Endothelial cell of umbilical vein (primary cell): Measurements from ENCODE around the gene GRIK3. TPM values are rescaled to one million over a fixed set of nuclear protein-coding genes. Genes with fewer than 3 reads are reported as not detected.

Experiments used
- BruUV-seq: library from RNA; stranded (reverse); fragments of 400-500 nt; replicated peaks from 2 replicates; lab custom pipeline; 2021; lab: Mats Ljungman, UMichigan
- CTCF ChIA-PET: fragments of 300-600, 350-600 bp; sonication (Branson Sonifier 250); formaldehyde crosslinking; loops from one replicate; lab custom pipeline; 2021; ENCODE audit warnings: antibody characterized with exemption, inconsistent platforms; lab: Charles Lee
- POLR2A ChIA-PET: fragments of 300-600, 350-600 bp; sonication (Branson Sonifier 250); formaldehyde crosslinking; loops from one replicate; lab custom pipeline; 2021; ENCODE audit warnings: antibody characterized with exemption, inconsistent platforms; lab: Charles Lee
- DNase-seq: peaks from one replicate; pipeline ENCODE4 v3.0.0-alpha.2; 2011; ENCODE audit warnings: low read depth, low spot score
- FAIRE-seq: peaks from 2 replicates; lab custom pipeline; 2011; peaks lifted over from hg19 to GRCh38; lab: Jason Lieb, UNC
- H2AFZ ChIP-seq: 2 replicates; pipeline ENCODE4 v1.6.0; 2012; ENCODE audit warnings: low read depth, low read length, control low read depth, inconsistent platforms
- H3K27ac ChIP-seq: 2 replicates; pipeline ENCODE4 v1.5.1; 2011; ENCODE audit warnings: low read depth, mild to moderate bottlenecking, control low read depth, low read length, moderate library complexity; ENCODE audit not compliant: insufficient read depth
- H3K27me3 ChIP-seq, 2 experiments: 2 replicates each; pipeline versions ENCODE4 v1.6.0 to v1.6.1; 2011; ENCODE audit warnings: low read length in 2 of 2, mixed read lengths in 1 of 2; ENCODE audit not compliant: control insufficient read depth in 2 of 2, insufficient read depth in 2 of 2
- H3K36me3 ChIP-seq, 2 experiments: 2 replicates in 1 of 2; 3 replicates in 1 of 2; pipeline ENCODE4 v1.5.1; 2011; ENCODE audit warnings: low read length in 2 of 2, mild to moderate bottlenecking in 1 of 2, moderate library complexity in 1 of 2; ENCODE audit not compliant: control insufficient read depth in 2 of 2, insufficient read depth in 2 of 2; ENCODE audit errors: extremely low read depth in 1 of 2
- H3K4me1 ChIP-seq: 3 replicates; pipeline ENCODE4 v1.5.1; 2011; ENCODE audit warnings: mild to moderate bottlenecking, low read length; ENCODE audit not compliant: control insufficient read depth, insufficient read depth; ENCODE audit errors: extremely low read depth
- H3K4me2 ChIP-seq: 2 replicates; pipeline ENCODE4 v1.6.1; 2011; ENCODE audit warnings: low read length, control low read depth, mixed read lengths; ENCODE audit not compliant: insufficient read depth
- H3K4me3 ChIP-seq, 3 experiments: fragments of 200-600 bp in 1 of 3; sonication (generic), shearing (Covaris generic) in 1 of 3; replicated peaks in 1 of 3; 2 replicates each; pipeline ENCODE4 v1.5.1; 2011 to 2016; ENCODE audit warnings: control low read depth in 3 of 3, low read length in 3 of 3, mild to moderate bottlenecking in 2 of 3, inconsistent platforms in 1 of 3, low read depth in 1 of 3, moderate library complexity in 1 of 3; ENCODE audit not compliant: insufficient read depth in 1 of 3
- H3K79me2 ChIP-seq: 2 replicates; pipeline ENCODE4 v1.6.0; 2012; ENCODE audit warnings: low read length, inconsistent platforms; ENCODE audit not compliant: control insufficient read depth, insufficient read depth
- H3K9ac ChIP-seq: replicated peaks from 2 replicates; pipeline ENCODE3; 2011; ENCODE audit warnings: low read length, control low read depth; ENCODE audit not compliant: insufficient read depth; ENCODE audit errors: extremely low read depth
- H3K9me1 ChIP-seq: replicated peaks from 3 replicates; pipeline ENCODE4 v1.6.0; 2011; ENCODE audit warnings: mild to moderate bottlenecking, low read length; ENCODE audit not compliant: control insufficient read depth, insufficient read depth; ENCODE audit errors: extremely low read depth
- H3K9me3 ChIP-seq: replicated peaks from 2 replicates; pipeline ENCODE4 v1.5.1; 2012; ENCODE audit warnings: low read length, inconsistent platforms; ENCODE audit not compliant: control insufficient read depth, insufficient read depth
- H4K20me1 ChIP-seq: replicated peaks from 2 replicates; pipeline ENCODE3; 2011; ENCODE audit warnings: mild to moderate bottlenecking, low read length; ENCODE audit not compliant: control insufficient read depth, insufficient read depth; ENCODE audit errors: extremely low read depth
- CTCF ChIP-seq, 2 donors: IDR thresholded peaks; 1 replicate in 1 of 2; 2 replicates in 1 of 2; pipeline ENCODE4 v1.5.1; 2011; ENCODE audit warnings: low read length in 2 of 2, mild to moderate bottlenecking in 2 of 2, moderate library complexity in 2 of 2, control low read depth in 1 of 2, inconsistent platforms in 1 of 2, low read depth in 1 of 2; ENCODE audit not compliant: insufficient read depth in 1 of 2; ENCODE audit errors: extremely low read depth in 1 of 2
- EZH2 ChIP-seq: IDR thresholded peaks from 2 replicates; pipeline ENCODE4 v1.6.1; 2012; ENCODE audit warnings: borderline replicate concordance, low read depth, mild to moderate bottlenecking, moderate library complexity, low read length, inconsistent platforms; ENCODE audit not compliant: severe bottlenecking
- FOS ChIP-seq: IDR thresholded peaks from 2 replicates; pipeline ENCODE4 v1.6.1; 2011; ENCODE audit warnings: mild to moderate bottlenecking, low read length, moderate library complexity, borderline replicate concordance; ENCODE audit not compliant: insufficient read depth
- GATA2 ChIP-seq: IDR thresholded peaks from 2 replicates; pipeline ENCODE4 v1.7.0; 2011; ENCODE audit warnings: low read depth, mild to moderate bottlenecking, moderate library complexity, mixed read lengths, low read length; ENCODE audit not compliant: insufficient read length, insufficient read depth
- JUN ChIP-seq: IDR thresholded peaks from 2 replicates; pipeline ENCODE4 v1.6.1; 2011; ENCODE audit warnings: borderline replicate concordance, low read depth; ENCODE audit not compliant: insufficient read length, insufficient read depth
- MYC ChIP-seq: IDR thresholded peaks from one replicate; pipeline ENCODE4 v1.6.1; 2011; ENCODE audit warnings: mild to moderate bottlenecking, low read depth, low read length
- POLR2A ChIP-seq: IDR thresholded peaks from 2 replicates; pipeline ENCODE4 v1.6.1; 2012; ENCODE audit warnings: low read depth, mild to moderate bottlenecking, control low read depth, low read length
- POLR2AphosphoS5 ChIP-seq: IDR thresholded peaks from 2 replicates; pipeline ENCODE4 v1.6.1; 2012; ENCODE audit warnings: low read depth, mild to moderate bottlenecking, control low read depth, low read length, moderate library complexity; ENCODE audit not compliant: insufficient read depth
- dilution Hi-C: fragments of 300-500 bp; cut with MboI; formaldehyde crosslinking; loops from one replicate; pipeline ENCODE4 v1.15.0; 2019; ENCODE audit warnings: low sequenced_read_pairs; ENCODE audit not compliant: extremely low pct_ligation_motif_present
- intact Hi-C: fragments of 100-400 bp; cut with micrococcal nuclease; formaldehyde crosslinking; loops from one replicate; pipeline ENCODE4 v1.10.0; 2022
- polyA plus RNA-seq, 4 experiments: library from polyadenylated mRNA; depleted of rRNA in 3 of 4; stranded (reverse) in 3 of 4; unstranded in 1 of 4; fragments of >200 nt; gene quantifications; 2 replicates each; pipeline versions ENCODE4 v1.2.1 to v1.2.3, GENCODE V29; 2011 to 2012; ENCODE audit warnings: missing spikeins in 1 of 4
- total RNA-seq: library from RNA; stranded (reverse); gene quantifications from 2 replicates; pipeline ENCODE4 v1.2.3, GENCODE V29; 2021
- TF ChIP-seq, protein P1 (sequence below): IDR thresholded peaks from 2 replicates; pipeline ENCODE4 v1.6.1; 2011; ENCODE audit not compliant: insufficient read depth, insufficient read length

The GRIK3 gene
- total and polyA plus RNA-seq, 2 donors (not counting 3 experiments of a cell fraction or from before 2014, with no cell fraction given) = not detected

- Histone ChIP-seq H3K36me3 (no peaks in the 10 kb centered on the region), H3K79me2 (no peaks in the 10 kb centered on the region), H3K27me3 (no peaks in the 10 kb centered on the region), H2AFZ (no peak overlapping the region), H3K9me3 (no peaks in the 10 kb centered on the region), H3K27ac (no peak overlapping the region), H3K4me2 (no peak overlapping the region), H4K20me1 (no peaks in the 10 kb centered on the region), H3K4me1 (no peaks in the 10 kb centered on the region), H3K9ac (no peak overlapping the region), H3K9me1 (no peaks in the 10 kb centered on the region), H3K4me3 (no peak overlapping the region)
- no peak for FAIRE-seq
- DNase-seq = no peak
- intact Hi-C loops (loop anchor here (10.0 kb wide), 1 partner anchor 164 kb away; no protein-coding TSS in a partner anchor), dilution Hi-C loops (no loop called here)
- ChIA-PET CTCF (no interaction called here), POLR2A (no interaction called here)
- no TSS peak for BruUV-seq
- TF ChIP-seq MYC = no peak
- TF ChIP-seq JUN = no peak
- no peak for TF ChIP-seq FOS
- TF ChIP-seq, protein P1, sequence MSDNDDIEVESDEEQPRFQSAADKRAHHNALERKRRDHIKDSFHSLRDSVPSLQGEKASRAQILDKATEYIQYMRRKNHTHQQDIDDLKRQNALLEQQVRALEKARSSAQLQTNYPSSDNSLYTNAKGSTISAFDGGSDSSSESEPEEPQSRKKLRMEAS = no peak
- no peak for TF ChIP-seq POLR2AphosphoS5
- no peak for TF ChIP-seq CTCF (IDR thresholded peaks at IDR 0.05; ENCODE audit: extremely low read depth in 1 of 2, insufficient read depth in 1 of 2, low read depth in 1 of 2, low read length in 2 of 2)
- TF ChIP-seq GATA2 = no peak
- TF ChIP-seq POLR2A = no peak
- TF ChIP-seq EZH2 = no peak
Measured at GRCh38 chr1:36869054-36869453, 165.3 kb downstream of the GRIK3 start.
